Dedifferentiated amniotic fluid mesenchymal stem cell (primary cell): ENCODE data around the gene FMN2.
"Not testable (repeated sequence)": the region's sequence is repeated elsewhere in the genome, so short reads cannot be mapped to it uniquely, and the experiment has no call there.

Experiments used
- DNase-seq: peaks from one replicate; pipeline ENCODE4 v3.0.0-alpha.2; 2016; ENCODE audit errors: extremely low spot score

Gene FMN2

DNA sequence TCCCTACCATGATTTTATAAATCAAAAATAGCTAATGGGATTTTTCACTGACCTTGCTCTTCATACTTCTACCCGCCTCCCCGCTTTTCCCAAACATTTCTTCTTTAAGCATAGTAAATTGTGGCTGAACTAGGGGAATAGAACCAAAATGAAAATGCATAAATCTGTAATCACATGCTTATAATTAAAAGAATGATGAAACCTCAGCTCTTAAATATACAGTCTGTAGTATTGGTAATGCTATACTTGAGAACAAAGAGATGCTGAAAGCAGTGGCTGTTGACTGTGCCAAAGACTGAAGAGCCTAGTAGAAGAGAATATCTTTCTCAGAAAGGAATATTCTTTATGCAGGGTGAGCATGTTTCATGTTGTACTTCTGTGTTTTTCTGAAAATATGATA, 271.1 kb downstream of the FMN2 start:
- no peak for DNase-seq

DNA sequence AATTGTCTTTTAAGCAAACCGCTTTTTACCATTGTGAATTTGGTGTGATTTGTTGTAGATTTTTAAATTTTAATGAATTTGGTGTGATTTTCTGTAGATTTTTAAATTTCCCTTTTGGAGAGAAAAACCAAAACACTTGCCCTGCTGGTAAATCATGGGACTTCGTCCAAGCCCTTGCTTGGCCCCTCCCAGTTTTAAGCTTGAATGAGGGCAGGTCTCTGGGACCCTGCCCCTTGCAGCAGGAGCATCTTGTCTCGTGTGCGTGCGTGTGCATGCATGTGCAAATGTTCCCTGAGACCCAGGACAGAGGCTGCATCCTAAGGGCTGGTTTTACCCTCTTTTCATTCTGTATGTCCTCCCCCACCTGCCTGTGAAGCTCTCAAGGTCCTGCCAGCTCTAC, 271.6 kb downstream of the FMN2 start:
- no peak for DNase-seq

GRCh38 chr1:240363914-240364313, 272.2 kb downstream of the FMN2 start:
- no peak for DNase-seq

GRCh38 chr1:240366636-240367035, 275.0 kb downstream of the FMN2 start:
- DNase-seq: no peak

DNA sequence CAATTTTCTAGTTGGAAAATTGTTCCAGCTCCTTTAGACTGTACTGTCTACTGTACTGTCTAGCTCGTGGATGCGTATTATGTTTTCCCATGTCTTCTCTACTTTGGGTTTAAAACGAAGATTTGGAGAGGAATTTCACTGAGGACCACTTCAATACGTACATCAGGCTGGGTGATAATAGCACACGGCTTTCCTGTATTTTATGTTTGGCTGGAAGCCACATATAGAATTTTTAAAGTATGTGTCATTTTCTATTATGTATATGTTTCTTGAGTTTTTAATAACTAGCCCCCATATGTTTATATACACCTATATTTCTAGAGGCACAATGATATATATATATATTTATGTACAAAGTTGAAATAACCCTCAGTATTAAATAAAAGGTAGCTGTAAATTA, 293.9 kb downstream of the FMN2 start:
- DNase-seq: no peak

GRCh38 chr1:240385985-240386978, 294.6 kb downstream of the FMN2 start:
- DNase-seq: peak; percentile 93

DNA sequence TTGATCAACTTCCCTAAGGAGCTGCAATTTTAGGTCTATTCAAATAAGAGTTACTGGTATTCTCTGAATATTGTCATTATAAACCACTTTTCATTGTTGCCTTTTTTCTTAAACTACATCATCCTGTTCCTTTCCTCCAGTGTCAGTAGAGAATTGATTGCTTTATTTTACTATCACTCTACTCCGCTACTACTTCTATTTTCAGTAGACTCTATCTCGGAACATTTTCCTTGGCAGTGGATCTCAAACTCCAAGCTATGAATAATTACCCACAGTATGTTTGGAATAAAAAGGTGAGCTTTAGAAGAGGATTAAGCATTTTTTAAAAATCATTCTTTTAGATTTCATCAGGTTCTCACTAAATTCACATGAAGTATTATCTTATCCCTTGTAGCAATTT, 295.4 kb downstream of the FMN2 start:
- no peak for DNase-seq

- no peak for DNase-seq
Observed at GRCh38 chr1:240391660-240392260, 300.1 kb downstream of the FMN2 start.

GRCh38 chr1:240394353-240394752, 302.7 kb downstream of the FMN2 start:
- DNase-seq: no peak

GRCh38 chr1:240395336-240395735, 303.7 kb downstream of the FMN2 start:
- no peak for DNase-seq

DNA sequence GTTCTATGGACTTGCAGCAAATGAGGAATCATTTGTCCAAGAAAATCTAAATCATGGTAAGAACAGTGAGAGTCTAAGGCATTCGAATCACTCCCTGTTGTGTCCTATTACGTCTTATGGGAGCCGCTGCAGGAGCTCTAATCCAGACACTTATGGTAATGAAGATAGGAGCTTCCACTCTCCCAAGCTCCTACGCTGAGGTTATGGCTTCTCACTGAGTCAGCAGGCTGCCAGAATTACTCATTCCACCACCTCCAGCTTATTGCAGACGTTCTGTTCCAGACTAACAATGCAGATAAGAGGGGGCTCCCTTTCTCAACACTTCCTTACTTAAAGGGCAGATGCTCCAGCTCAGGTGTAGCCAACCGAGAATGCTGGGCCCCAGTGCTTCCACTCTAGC, 307.7 kb downstream of the FMN2 start:
- DNase-seq: peak; percentile 39

- no peak for DNase-seq
Observed at GRCh38 chr1:240401731-240402130, 310.0 kb downstream of the FMN2 start.

DNA sequence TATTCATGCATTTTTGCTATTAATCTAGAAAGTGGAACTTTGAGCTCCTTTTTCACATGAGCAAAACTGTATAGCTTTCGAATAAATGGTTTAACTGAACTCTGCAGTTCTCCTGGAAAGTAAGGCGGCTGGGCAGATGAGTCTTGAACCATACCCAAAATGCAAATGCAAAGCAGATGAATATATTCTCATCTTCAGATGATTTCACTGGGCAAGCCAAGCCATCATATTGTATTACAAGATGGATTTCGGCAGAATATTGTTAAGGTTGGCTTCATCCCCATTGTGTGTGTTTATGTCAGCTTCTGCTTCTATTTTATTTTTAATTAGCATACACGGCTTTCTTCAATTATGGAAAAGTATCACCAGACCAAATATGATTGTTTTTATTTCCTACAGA, 310.6 kb downstream of the FMN2 start:
- DNase-seq: no peak

DNA sequence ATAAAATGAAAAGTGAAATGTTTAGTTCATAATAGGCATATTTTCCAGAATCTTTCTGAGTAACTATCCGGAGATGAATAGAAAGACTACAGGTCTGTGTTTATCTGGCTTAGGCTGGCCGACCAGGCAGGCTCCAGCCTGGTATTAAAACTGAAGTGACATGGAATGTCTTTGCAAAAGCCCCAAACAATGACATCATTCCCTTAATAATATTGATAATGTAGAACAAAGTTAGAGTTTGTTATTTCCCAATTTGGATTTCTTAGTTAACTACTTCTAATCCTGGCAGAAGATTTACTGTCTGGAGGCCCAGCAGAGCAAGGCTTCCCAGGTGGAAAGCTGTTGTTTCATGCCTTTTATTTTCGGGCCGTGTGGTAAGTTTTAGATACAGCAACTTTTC, 312.6 kb downstream of the FMN2 start:
- no peak for DNase-seq

DNA sequence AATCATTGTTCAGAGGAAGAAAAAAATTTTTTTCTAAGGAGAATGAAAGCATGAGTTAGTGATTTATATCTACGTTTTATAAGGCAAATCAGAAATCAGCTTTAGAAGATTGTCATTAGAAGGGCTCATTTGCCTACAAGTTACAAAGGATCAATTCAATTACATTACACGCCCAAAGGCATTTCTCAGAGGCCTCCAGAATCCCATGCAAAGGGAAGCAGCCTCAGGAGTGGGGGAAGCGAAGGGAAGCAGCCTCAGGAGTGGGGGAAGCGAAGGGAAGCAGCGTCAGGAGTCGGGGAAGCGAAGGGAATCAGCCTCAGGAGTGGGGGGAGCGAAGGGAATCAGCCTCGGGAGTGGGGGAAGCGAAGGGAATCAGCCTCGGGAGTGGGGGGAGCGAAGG, 314.1 kb downstream of the FMN2 start:
- no peak for DNase-seq

DNA sequence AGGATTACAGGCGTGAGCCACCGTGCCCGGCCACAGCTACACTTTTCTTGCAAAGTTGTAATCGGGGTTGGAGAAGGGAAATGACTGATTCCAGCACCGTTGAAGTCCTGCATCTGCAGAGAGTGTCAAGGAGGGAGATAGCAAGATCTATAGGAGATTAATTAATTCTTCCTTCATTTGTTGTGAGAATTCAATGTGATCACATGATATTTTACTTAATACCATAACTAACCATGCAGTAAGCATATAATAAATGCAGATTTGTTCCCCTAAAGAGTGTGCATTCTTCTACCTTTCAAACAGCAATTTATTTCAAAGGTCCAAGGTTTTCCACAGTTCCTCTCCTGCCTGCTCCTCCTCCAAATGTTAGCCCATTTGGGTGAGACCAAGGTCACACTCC, 315.7 kb downstream of the FMN2 start:
- DNase-seq: no peak

- no peak for DNase-seq
Observed at GRCh38 chr1:240409615-240410014, 317.9 kb downstream of the FMN2 start.

- DNase-seq: no peak
Observed at GRCh38 chr1:240413732-240414131, 322.0 kb downstream of the FMN2 start.

- DNase-seq: no peak
Observed at GRCh38 chr1:240414237-240414636, 322.6 kb downstream of the FMN2 start.

DNA sequence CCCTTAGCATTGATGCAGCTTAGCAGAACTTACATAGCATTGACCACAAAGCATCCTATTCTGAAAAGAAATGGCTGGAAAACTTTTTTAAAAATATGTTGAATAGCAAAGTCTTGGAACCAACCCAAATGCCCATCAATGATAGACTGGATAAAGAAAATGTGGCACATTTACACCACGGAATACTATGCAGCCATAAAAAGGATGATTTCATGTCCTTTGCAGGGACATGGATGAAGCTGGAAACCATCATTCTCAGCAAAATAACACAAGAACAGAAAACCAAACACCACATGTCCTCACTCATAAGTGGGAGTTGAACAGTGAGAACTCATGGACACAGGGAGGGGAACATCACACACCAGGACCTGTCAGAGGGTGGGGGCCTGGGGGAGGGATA, 323.3 kb downstream of the FMN2 start:
- not testable (repeated sequence) for DNase-seq

DNA sequence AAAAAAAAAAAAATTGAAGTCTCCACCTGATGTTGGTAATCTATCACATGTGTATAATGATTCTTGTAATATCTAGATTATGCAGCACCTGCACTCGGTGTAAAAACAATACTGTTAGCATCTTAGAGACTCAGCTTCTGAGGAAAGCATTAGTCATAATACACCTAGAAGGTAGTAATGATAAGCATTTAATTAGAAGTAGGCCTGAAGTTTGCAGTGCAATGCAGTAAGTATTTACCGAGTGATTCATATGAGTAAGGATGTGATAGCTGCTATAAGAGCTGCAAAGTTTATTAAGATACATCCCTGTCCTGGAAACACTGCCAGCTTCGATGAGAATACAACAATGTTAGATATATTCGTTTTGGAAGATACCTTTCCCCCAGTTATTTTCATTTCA, 323.8 kb downstream of the FMN2 start:
- no peak for DNase-seq

- no peak for DNase-seq
Observed at GRCh38 chr1:240417317-240417716, 325.6 kb downstream of the FMN2 start.

GRCh38 chr1:240420766-240421165, 329.1 kb downstream of the FMN2 start:
- no peak for DNase-seq
